ENCODE results near the gene KCNMA1.

- TF ChIP-seq CTCF (conservative IDR thresholded peaks at IDR 0.05; ENCODE audit: low read depth, low read length) = no peak
- no peak for TF ChIP-seq EZH2 (IDR thresholded peaks at IDR 0.05; ENCODE audit: low read length, unreplicated experiment)
Observed at GRCh38 chr10:77433546-77433945, 204.1 kb downstream of the KCNMA1 start.

Data from PC-3 (cell line).